A549 (cell line): ENCODE measurements around the gene ROBO1.
A peak's percentile ranks its signal among the peaks of the same experiment; 100 is the strongest.

Experiments used
- CEBPB ChIP-seq, 2 experiments: fragments of >200 bp in 1 of 2; sonication (Bioruptor Twin) in 1 of 2; formaldehyde crosslinking in 1 of 2; IDR thresholded peaks; 2 replicates each; pipeline ENCODE4 v1.6.1; 2012 to 2016
- FOSB ChIP-seq: fragments of 250-450 bp; sonication (Bioruptor Pico); IDR thresholded peaks from 2 replicates; pipeline ENCODE4 v1.5.0; 2020; ENCODE audit warnings: mild to moderate bottlenecking, moderate library complexity
- KDM1A ChIP-seq: fragments of 200-600 bp; sonication (generic); IDR thresholded peaks from 2 replicates; pipeline ENCODE4 v1.6.1; 2016; ENCODE audit warnings: low read depth, mild to moderate bottlenecking
- MAFK ChIP-seq: fragments of 450-650 bp; IDR thresholded peaks from 2 replicates; pipeline ENCODE4 v1.6.1; 2014; ENCODE audit not compliant: partially characterized antibody
- NR3C1 ChIP-seq: fragments of >200 bp; sonication (Bioruptor Twin); formaldehyde crosslinking; IDR thresholded peaks from 3 replicates; pipeline ENCODE4 v1.6.1; 2017
- PHF8 ChIP-seq: fragments of 200-600 bp; sonication (generic); IDR thresholded peaks from 2 replicates; pipeline ENCODE4 v1.6.1; 2016; ENCODE audit warnings: low read depth, mild to moderate bottlenecking, antibody characterized with exemption, moderate library complexity, borderline replicate concordance
- POLR2A ChIP-seq: IDR thresholded peaks from 2 replicates; pipeline ENCODE4 v1.6.1; 2012; ENCODE audit warnings: mild to moderate bottlenecking, low read length
- REST ChIP-seq: fragments of 200-600 bp; sonication (generic); IDR thresholded peaks from 2 replicates; pipeline ENCODE4 v1.6.1; 2016; ENCODE audit warnings: antibody characterized with exemption, mild to moderate bottlenecking, moderate library complexity
- RNF2 ChIP-seq: fragments of 200-600 bp; sonication (generic); IDR thresholded peaks from 2 replicates; pipeline ENCODE4 v1.6.1; 2016; ENCODE audit warnings: low read depth, mild to moderate bottlenecking, antibody characterized with exemption, moderate library complexity, borderline replicate concordance
- ZSCAN20 ChIP-seq: fragments of 250-450 bp; sonication (Bioruptor Pico); IDR thresholded peaks from 2 replicates; pipeline ENCODE4 v1.8.0; 2022; ENCODE audit warnings: mild to moderate bottlenecking, moderate library complexity
- TF ChIP-seq, protein P1 (sequence below): fragments of >200 bp; sonication (Bioruptor Twin); formaldehyde crosslinking; IDR thresholded peaks from 3 replicates; pipeline ENCODE4 v1.5.1; 2016
- TF ChIP-seq, protein P2 (sequence below): IDR thresholded peaks from 2 replicates; pipeline ENCODE4 v1.6.1; 2012

DNA sequence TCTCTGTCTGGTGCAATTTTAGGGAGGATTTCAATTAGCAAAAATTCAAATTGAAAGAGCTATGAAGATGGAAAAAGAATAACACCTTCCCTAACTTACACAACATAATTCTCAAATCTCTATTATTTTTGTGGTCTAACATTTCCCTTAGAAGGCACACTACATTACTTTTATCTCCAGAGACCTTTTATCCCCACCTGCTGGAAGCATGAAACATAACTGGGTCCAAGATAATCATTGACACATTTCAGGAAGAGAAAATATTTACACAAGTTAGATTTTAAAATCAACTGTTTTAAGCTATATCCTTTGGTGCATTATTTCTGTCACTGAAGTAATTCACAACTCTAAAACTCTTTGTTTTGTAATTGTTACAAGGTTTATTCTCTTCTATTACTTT is 779.5 kb downstream of the ROBO1 start:
- TF ChIP-seq POLR2A (no peak), FOSB (CRISPR knock-in tag) (no peak), PHF8 (no peak), NR3C1 (no peak), REST (no peak), CEBPB (IDR thresholded peaks at IDR 0.05) (no peak), ZSCAN20 (no peak), KDM1A (no peak), RNF2 (no peak), MAFK (no peak)
- TF ChIP-seq, protein P1, sequence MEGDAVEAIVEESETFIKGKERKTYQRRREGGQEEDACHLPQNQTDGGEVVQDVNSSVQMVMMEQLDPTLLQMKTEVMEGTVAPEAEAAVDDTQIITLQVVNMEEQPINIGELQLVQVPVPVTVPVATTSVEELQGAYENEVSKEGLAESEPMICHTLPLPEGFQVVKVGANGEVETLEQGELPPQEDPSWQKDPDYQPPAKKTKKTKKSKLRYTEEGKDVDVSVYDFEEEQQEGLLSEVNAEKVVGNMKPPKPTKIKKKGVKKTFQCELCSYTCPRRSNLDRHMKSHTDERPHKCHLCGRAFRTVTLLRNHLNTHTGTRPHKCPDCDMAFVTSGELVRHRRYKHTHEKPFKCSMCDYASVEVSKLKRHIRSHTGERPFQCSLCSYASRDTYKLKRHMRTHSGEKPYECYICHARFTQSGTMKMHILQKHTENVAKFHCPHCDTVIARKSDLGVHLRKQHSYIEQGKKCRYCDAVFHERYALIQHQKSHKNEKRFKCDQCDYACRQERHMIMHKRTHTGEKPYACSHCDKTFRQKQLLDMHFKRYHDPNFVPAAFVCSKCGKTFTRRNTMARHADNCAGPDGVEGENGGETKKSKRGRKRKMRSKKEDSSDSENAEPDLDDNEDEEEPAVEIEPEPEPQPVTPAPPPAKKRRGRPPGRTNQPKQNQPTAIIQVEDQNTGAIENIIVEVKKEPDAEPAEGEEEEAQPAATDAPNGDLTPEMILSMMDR = peak; percentile 49
- TF ChIP-seq, protein P2, sequence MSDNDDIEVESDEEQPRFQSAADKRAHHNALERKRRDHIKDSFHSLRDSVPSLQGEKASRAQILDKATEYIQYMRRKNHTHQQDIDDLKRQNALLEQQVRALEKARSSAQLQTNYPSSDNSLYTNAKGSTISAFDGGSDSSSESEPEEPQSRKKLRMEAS = no peak
